Activated CD8-positive, alpha-beta memory T cell treated with anti-CD3 and anti-CD28 coated beads for 48 hours (primary cell): ENCODE results near the gene GRM3.

Source experiments
- DNase-seq, 3 experiments: peaks; one replicate each; pipeline ENCODE4 v3.0.0-alpha.2; 2020; ENCODE audit warnings: low read depth in 2 of 3, low spot score in 2 of 3

The GRM3 gene

DNA sequence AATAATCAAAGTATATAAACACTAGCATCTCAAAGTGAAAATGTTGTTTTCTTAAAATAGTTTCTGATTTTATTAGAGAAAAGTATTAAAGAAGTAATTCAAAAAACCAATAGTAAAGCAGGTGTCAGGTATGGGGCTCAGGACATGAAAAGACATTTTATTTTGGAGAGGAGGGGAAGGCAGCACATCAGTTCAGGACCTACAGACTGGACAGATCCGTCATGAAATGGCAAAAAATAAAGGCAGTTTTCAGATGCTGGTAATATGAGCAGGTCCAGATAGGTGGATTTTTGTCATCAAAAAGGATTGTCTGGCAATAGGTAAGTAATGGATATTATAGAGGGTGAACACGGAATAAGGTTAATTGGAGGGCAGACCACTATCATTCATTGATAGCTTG, 49.0 kb downstream of the GRM3 start:
- DNase-seq: no peak

DNA sequence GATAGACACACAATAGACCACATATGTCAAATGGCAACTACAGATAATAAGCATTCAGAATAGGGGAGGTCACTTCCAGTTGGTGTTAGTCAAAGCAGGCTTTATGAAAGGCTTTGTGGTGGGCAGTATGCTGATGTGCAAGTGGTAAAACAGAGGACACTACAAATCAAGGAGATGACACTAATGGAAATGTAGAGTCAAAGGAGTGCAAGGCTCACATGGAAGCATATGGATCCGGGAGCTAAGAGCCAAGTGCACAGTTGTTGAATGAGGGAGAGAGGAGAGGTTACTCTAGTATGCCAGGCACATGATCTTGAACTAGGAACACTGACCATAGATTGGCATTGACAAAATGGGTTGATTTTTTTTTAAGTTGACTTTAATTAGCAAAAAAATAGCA, 62.7 kb downstream of the GRM3 start:
- no peak for DNase-seq

DNA sequence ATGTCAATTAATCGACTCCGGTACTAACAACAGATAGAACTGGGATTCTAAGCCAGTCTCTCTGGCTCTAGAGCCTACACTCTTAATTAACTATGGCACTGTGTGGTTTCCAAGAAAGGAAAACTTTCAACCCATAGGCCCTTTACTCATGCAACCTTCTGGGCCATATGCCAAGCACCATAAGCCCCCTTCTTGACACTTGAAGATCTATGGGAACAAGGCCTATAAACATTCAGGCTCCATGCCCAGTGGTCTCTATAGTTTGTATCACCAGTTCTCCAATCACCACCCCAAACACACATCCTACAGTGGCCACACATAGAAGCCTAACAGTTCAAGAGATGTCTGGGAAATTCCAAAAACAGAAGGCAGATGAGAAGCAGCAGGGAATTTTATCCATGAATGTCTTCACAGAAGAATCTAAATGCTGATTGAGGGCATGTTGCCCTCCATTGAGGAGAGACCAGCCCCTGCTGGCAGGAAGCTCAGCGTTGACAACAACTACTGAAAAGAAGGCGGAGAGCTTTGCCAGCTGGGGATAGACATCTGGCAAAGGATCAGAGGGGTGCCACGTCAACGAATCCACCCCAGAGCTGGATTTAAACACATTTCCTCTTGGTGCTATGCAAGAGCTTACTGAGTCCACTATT, 64.4 kb downstream of the GRM3 start:
- DNase-seq: no peak

DNA sequence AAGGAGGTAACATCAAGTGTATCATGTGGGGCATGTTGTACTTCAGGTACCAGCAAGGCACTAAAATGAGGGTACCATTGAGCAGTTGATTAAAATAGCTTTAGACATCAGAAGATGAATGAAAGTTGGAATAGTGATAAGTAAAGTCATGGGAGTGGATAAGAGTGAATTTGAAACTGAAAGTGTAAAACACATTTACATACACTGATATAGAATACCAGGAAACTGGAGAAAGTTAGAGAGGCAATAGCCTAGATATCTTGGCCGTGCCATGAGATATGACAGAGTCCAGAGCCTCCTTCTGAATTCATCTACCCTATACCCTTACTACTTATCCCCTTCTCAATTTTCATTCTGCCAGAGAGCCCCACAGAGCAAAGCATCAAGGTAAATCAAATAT, 76.6 kb downstream of the GRM3 start:
- DNase-seq: no peak

DNA sequence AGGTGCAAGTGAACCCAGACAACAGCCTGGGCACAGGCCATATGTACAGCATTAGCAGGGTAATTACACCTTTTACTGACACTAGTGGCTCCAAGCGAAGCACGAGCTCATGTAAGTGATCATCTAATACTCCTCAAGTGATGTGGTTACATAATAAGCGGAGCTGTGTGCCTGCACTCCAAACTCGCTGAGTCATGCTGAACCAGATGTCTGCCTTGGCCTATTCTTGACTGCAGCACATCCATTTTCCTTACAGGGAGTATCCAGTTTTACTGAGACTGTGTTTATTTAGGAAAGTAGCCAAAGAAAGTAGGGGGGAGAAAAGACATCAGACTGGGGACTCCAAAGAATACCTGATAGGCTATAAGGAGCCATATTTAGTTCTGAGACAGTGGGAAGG, 90.1 kb downstream of the GRM3 start:
- no peak for DNase-seq

- no peak for DNase-seq
These were observed 101.5 kb downstream of the GRM3 start for GRCh38 chr7:86745013-86745745.

DNA sequence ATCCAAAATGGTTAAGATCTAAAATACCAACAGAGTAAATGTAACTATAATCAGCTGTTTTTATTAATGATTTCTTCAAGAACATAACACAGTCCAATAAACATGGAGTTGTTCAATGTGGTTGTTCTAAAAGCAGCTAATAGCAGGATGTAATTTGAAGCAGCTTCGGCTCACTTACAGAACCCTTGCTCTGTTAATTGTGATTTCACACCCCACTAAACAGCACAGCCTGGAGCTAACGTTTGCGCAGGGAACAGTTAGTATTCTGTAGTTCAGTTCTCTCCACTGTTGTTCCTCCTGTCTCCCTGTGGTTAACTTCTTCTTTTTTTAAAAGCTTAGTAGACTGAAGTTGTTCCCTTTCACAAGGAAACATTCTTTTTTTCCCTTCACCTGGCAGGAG, 104.0 kb downstream of the GRM3 start:
- no peak for DNase-seq

DNA sequence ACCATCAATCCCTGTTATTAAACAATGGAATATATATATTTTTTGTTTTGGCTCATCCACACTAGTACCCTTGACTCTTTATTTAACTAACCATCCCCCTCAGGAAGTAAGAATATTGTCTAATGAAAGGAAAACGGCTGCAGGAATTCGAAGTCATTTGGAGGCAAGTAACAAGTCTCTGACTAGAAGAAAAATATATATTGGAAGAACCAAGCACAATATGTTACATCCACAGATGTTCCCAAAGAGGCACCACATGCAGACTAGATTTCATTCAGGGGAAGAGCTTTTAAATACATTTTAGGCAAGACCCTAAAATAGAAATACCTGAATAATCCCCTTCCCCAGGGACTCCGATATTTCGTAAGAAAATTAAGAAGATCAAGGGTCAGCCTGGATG, 104.5 kb downstream of the GRM3 start:
- DNase-seq: no peak

DNA sequence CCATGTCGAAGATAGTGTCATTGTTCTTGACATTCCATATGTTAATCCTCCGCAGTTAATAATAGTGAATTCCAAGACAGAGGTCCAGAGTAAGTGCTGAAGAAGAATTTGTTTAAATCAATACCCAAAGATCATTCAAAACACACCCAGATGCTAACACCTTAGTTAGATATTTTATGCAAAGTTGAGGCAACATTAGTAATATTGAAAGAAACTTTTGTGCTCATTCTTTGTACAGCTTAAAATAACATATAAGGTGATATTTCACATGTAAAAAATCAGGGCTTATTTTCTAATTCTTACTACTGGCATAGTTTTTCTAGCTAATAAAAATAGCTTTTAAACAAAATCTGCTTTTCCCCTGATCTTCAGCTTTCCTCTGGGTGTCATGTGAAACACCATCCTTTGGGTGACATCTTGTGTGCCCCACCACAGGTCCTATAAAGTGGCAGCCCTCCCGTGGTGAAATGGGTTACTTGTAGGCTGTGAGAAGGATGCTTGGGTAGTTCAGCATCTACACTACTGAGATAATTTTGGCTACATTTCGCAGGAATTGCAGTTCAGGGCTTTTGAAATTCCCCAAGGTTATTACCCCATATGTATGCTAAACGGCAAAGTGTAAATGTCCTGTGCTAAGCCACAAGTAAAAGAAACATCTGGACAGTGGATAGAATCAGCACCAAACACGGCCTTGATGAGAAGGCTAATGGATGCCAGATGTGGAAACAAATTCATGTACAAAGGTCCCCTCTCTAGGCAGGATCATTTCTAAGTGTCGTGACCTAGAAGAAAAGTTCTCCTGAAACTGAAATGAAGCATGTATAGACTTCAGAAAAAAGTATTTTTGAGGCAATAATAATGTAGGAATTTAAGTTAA, 105.4 kb downstream of the GRM3 start:
- DNase-seq: no peak

DNA sequence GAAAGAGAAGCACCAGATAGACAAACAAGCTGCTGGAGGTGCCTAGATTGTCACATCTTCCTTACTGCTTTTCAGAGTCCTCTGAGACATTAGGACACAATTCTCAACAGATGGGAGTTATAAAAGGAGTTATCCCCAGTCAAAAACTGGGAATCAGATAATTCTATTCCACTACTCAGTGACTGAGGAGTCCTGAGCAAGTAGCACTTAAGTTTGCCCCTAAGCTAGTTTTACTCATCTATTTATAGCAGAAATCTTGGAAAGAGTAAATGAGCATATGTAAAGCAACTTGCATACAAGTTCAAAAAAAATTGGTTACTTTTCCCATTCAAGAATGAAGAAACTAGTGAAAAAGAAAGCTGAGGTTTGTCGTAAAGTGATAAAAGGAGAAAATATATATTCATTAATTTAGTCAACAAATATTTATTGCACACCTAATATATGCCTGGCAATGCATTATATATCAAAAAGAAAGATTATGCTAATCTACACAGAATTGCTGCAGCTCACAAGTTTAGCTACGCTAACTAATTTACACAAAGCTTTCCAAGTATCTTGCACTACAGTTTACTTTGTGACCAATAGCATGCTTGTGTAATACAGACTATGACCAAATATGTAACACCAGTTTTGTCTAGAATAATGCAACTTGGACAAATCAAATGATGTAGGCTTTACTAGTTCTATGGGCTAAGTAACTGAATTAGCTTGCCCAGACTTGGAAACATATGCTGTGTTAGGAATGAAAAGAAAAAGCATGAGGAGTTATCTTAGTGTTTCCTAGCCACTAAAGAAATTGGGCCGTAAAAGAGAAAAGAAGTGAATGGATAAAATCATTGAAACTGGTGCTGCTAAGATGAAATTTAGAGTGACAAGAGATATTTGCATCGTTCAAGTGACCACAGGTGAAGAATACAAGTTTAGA, 106.3 kb downstream of the GRM3 start:
- no peak for DNase-seq

- no peak for DNase-seq
These were observed 116.5 kb downstream of the GRM3 start for GRCh38 chr7:86760236-86760635.

DNA sequence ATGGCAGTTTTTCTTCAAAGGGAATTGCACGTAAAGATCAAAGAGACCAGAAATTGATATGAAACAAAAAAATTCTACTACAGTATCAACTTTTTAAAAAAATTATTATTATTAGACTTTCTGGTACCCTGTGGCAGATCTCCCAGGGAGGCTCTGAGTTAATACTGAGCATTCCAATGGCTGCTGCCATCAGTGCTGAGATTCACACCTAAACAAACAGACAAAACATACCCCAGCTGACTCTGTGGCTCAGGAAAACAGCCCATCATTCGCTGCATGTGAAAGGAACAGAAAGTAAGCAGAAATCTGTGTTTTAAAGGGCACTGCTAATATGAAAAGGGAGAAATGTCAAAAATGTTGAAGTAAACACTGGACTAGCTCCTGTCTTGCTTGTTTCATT, 118.4 kb downstream of the GRM3 start:
- no peak for DNase-seq

DNA sequence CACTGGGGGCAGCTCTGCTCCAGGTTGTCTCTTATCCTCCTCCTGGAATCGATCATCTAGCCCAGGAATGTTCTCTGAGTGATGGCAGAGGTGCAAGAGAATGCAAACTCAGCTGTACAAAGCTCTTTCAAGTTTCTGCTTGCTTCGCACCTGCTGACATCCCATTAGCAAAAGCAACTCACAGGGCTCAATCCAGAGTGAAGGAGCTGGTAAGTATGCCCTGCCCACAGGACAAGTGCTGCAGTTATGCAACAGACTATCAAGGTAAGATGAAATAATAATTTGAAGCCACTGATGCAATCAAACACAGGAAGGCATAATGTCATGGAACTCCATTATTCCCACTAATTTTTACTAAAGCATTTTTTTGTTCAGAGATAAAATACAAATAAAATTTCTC, 122.2 kb downstream of the GRM3 start:
- DNase-seq: no peak

GRCh38 chr7:86768394-86768793, 124.7 kb downstream of the GRM3 start:
- no peak for DNase-seq

DNA sequence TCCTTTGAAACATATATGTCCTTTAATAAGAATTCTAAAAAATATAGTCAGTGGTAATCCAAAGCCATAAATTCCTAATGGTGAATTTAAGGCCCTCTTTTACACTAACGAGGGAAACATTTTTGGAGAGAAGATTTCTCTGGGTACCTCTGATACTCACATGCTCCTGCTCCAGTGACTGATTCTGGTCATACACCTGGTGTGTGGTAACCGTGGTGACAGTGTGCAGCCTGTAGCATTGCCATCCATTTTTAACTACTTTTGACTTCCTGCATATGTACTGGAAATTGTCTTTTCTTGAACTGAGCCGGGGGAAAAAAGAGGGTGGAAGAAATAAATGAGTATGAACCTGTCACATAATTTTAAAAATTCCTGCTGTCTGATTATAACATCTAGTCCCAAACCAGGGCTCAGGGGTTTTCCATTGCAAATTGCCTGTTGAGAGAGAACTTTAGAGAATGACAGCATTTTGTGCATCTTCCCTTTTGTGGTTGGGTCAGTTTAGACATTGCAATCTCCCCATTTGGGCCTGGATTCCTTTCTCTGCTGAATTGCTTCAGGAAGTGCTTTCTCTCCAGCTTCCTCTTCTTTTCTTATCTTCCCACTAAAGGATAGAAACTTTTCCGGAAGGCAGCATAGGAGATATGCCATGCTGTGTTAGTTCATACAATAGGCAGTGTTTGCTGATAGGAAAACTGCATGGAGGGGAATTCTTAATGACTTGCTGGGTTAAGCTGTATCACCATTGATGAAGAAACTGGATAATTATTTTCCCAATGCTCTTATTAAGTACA, 125.5 kb downstream of the GRM3 start:
- DNase-seq: no peak

DNA sequence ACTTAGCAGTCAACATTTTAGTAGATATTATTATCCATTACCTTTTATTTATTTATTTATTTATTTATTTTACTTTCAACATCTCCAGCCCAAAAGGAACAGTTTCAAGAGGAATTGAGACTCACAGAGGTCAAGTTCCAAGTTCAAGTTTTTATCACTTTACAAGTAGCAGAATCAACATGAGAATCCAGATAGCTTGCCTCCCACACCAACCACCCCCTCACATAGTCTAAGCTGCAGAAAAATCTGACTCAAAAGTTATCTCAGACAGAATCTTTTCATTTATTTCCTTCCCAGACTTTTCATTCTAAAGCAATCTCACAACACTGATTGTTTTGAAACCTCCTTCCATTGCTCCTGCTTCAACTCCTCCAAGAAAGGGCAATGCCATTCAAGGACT, 129.6 kb downstream of the GRM3 start:
- DNase-seq: no peak

- no peak for DNase-seq
These were observed 131.5 kb downstream of the GRM3 start for GRCh38 chr7:86775203-86775602.

DNA sequence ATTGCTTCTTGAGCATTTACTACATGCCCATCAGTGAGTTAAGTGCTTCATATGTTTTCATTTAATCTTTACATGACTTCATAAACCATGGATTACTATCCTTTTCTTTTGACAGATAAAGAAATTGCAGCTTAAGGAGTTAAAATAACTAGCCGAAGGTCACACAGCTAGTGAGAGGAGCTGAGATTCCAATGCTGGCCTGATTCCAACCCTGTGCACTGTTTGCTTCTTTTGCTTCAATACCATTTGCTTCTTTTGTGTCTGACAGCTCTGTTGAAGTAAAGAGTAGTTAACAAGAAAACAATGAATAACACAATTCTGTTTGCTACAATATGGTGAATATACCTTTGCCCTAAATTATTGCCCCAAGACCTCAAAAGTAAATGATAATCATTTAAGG, 132.4 kb downstream of the GRM3 start:
- DNase-seq: no peak

GRCh38 chr7:86778271-86778670, 134.6 kb downstream of the GRM3 start:
- no peak for DNase-seq

DNA sequence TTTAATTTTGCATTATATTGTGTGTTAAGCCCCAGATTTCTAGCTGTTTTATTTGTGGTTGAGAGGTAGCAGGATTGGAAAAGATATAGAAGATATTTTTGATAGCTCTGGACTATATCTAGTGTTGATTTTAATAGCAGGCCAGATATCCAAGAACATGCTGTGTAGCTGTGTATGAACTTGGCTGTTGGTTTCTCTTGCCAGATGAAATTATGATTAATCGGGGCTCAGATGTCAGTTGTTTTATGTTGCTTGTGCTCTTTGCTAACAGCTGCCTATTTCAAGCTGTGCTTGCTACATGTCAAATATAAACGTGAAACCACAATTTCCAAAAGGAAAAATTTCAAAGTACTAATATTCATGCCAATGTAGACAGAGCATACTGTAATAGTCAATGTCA, 141.1 kb downstream of the GRM3 start:
- no peak for DNase-seq
